A673 (cell line): Measurements from ENCODE around the gene NUCKS1.

Experiments used
- EZH2 ChIP-seq: fragments of 200-600 bp; sonication (generic); IDR thresholded peaks from 2 replicates; pipeline ENCODE4 v1.6.1; 2017; ENCODE audit warnings: borderline replicate concordance, low read depth, mild to moderate bottlenecking, mixed read lengths, antibody characterized with exemption, low read length; ENCODE audit not compliant: poor library complexity, severe bottlenecking
- TF ChIP-seq, protein P1 (sequence below): fragments of 300-800, 200-600 bp; sonication (generic); conservative IDR thresholded peaks from 2 replicates; pipeline ENCODE4 v1.5.1; 2017; ENCODE audit warnings: low read depth, mild to moderate bottlenecking, antibody characterized with exemption, low read length, moderate library complexity, mixed read lengths

- TF ChIP-seq, protein P1, sequence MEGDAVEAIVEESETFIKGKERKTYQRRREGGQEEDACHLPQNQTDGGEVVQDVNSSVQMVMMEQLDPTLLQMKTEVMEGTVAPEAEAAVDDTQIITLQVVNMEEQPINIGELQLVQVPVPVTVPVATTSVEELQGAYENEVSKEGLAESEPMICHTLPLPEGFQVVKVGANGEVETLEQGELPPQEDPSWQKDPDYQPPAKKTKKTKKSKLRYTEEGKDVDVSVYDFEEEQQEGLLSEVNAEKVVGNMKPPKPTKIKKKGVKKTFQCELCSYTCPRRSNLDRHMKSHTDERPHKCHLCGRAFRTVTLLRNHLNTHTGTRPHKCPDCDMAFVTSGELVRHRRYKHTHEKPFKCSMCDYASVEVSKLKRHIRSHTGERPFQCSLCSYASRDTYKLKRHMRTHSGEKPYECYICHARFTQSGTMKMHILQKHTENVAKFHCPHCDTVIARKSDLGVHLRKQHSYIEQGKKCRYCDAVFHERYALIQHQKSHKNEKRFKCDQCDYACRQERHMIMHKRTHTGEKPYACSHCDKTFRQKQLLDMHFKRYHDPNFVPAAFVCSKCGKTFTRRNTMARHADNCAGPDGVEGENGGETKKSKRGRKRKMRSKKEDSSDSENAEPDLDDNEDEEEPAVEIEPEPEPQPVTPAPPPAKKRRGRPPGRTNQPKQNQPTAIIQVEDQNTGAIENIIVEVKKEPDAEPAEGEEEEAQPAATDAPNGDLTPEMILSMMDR, result no peak
- TF ChIP-seq EZH2, result no peak
Observed at GRCh38 chr1:205670611-205671430, 79.2 kb downstream of the NUCKS1 start.
